WI38 (cell line): ENCODE results near the gene CDK5R1.

Experiments used
- H3K4me3 ChIP-seq: 2 replicates; pipeline ENCODE4 v1.5.1; 2011; ENCODE audit warnings: low read depth, mild to moderate bottlenecking, control low read depth, low read length
- TF ChIP-seq, protein P1 (sequence below): IDR thresholded peaks from 2 replicates; pipeline ENCODE4 v1.5.1; 2012; ENCODE audit warnings: low read depth, mild to moderate bottlenecking, control low read depth, low read length

Gene CDK5R1

DNA sequence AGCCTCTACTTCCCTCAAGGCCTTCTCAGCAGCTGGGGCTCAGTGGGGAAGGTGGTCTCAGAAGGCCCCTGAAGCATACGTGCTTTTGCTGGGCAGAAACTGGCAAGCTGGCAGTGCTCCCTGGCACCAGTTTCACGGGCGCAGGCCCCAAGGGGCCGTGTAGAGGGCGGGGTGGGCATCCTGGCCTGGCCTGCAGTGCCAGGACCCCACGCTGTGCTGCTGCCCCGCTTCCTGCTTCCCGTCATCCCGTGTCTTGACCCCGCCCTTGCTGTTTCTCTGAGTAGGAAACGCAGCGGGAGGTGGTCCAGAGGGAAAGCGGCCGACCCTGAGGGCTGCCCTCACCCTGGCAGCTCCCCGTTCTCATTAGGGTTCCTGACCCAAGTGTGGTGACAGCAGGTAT, 6.8 kb downstream of the CDK5R1 start:
- H3K4me3 ChIP-seq, result no peak overlapping the region
- TF ChIP-seq, protein P1, sequence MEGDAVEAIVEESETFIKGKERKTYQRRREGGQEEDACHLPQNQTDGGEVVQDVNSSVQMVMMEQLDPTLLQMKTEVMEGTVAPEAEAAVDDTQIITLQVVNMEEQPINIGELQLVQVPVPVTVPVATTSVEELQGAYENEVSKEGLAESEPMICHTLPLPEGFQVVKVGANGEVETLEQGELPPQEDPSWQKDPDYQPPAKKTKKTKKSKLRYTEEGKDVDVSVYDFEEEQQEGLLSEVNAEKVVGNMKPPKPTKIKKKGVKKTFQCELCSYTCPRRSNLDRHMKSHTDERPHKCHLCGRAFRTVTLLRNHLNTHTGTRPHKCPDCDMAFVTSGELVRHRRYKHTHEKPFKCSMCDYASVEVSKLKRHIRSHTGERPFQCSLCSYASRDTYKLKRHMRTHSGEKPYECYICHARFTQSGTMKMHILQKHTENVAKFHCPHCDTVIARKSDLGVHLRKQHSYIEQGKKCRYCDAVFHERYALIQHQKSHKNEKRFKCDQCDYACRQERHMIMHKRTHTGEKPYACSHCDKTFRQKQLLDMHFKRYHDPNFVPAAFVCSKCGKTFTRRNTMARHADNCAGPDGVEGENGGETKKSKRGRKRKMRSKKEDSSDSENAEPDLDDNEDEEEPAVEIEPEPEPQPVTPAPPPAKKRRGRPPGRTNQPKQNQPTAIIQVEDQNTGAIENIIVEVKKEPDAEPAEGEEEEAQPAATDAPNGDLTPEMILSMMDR, result no peak

- TF ChIP-seq, protein P1, result no peak
- H3K4me3 ChIP-seq, result no peak overlapping the region
These were observed 7.3 kb downstream of the CDK5R1 start for GRCh38 chr17:32493976-32494513.

DNA sequence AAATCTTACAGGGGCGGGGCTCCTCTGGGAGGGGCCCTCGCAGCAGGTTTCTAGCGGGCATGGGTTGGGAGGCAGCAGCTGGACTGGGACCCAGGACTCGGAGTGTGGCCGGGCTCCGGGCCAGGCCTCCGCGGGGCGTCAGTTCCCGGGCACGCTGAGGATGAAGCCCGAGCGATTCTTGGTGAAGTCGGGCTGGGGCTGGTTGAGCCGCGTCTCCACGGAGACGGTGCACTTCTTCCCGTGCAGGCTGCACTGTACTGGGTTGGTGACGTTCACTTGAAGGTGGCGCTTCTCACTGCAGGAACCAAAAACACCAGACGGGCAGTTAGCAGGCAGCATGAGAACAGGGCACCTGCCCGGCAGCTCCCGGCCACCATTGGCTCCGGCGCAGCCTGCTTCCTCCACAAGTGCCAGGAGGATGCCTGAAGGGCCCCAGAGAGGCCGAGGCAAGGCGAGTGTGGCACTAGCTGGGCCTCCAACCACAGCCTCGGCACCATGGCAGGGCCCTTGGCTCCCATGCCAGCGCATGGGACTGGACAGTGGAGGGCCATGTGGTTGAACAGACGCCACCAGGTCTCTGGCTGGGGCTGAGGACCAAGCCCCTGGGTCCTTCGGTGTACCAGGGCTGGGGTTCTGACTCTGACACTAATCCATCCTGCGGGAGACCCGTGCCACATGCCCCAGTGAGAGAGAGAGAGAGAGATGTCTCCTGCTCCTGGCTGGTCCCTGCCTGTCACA, 8.0 kb downstream of the CDK5R1 start:
- H3K4me3 ChIP-seq, result no peak overlapping the region
- TF ChIP-seq, protein P1, result no peak

GRCh38 chr17:32495359-32496231, 8.8 kb downstream of the CDK5R1 start:
- TF ChIP-seq, protein P1, result no peak

DNA sequence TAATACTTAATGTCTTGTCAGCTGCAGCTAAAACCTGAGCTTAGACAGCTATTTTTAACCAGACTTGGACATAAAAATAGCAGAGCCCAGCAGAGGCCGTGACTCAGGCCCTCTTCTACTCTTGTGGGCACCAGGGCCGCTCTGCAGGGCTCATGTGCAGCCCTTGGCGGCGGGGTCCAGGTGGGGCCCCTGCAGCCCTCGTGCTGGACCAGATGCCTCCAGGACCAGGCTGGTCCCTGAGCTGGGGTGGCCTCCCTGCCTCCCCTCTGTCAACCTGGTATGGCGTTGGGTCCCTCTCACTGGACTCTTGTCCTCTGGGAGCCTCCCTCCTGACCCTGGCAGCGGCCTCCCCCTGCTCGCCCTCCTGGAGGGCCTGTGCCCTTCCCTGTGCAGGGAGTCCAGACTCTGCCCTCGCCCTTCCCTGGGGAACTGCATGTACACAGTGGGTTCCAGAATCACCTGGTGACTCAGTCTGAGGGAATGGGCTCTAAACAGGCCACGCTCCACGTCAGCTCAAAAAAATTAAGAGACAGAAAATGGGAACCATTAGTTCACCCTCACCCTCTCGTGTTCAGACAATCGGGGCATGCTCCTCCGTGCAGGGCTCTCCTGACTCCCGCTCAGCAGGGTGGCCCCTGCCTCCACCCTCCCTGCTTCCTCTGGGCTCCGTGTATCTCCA, 9.7 kb downstream of the CDK5R1 start:
- H3K4me3 ChIP-seq, result no peak overlapping the region
- TF ChIP-seq, protein P1, result no peak

More at GRCh38 chr17:32495359-32496231, 8.8 kb downstream of the CDK5R1 start:
- H3K4me3 ChIP-seq, result no peak overlapping the region

DNA sequence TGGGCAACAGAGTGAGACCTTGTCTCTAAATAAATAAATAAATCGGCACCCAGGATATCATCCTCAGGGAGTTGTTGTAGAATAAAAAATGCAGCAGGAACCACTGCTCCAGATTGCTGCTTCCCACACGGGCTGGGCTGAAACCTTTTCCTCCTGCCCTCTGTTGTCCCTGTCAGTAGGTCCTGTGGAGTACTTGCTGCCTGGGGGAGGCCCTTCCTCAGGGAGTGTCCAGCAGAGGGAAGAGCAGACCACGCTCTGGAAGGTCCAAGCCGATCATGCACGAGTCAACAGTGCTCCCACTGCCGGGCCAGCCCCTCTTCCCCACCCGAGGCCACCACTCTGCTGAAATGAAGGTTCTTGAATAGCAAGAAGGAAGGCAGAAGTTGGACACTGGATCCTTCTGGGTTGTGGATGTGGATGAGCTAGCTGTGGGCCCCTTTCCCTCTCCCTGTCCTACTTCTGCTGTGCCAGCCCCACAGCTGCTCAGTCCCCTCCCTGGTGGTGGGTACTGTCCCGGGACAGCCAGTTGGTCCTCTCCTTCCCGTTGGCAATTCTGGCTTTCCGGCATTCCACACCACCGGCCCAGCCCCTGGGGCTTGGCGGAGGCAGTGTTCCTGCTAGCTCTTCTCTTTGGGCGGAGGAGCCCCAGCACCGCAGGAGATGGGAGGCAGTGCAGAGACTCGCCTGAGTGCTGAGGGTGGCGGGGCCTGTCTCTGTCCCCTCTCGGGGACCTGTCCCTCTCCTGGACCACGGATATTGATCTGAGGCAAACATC, 10.8 kb downstream of the CDK5R1 start:
- TF ChIP-seq, protein P1, result no peak
- no peak overlapping the region for H3K4me3 ChIP-seq
